ENCODE results near the gene SBK2. TPM values are rescaled to one million over a fixed set of nuclear protein-coding genes. Genes with fewer than 3 reads are reported as not detected.

Gene SBK2
- total RNA-seq, 1 experiment from 2014 or later = 3.5 TPM

DNA sequence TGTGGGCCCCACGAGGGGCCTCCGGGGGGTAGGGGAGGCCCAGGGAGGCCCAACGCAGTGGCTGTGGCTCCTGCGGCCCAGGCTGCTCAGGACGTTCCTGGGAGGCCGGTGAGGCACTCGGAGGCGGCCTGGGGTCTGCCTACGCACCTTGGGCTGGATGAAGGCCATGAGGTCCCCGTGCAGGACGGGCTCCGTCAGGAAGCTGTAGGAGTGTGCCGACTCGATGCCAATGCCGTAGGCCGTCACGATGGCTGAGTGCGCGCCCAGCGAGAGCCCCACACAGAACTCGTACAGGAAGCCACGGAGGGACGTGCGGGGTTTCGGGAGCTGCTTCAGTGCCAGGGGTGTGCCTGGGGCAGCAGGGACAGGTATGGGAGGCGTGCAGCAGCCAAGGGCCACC is 5.9 kb downstream of the SBK2 start:
- Histone ChIP-seq H3K79me2 (ENCODE audit: low read depth) (no peaks in the 10 kb centered on the region), H3K36me3 (ENCODE audit: low read depth) (no peaks in the 10 kb centered on the region), H3K9me2 (ENCODE audit: insufficient read depth) (no peaks in the 10 kb centered on the region), H3K27ac (no peak overlapping the region), H4K20me1 (ENCODE audit: insufficient read depth) (no peaks in the 10 kb centered on the region), H3K27me3 (ENCODE audit: insufficient read depth, low read depth) (no peaks in the 10 kb centered on the region), H3K4me2 (no peak overlapping the region), H3F3A (ENCODE audit: insufficient read depth, low read depth) (peaks cover 30% of the 10 kb centered on the region; the same call in 1 of the 2 replicates), H3K4me1 (replicated peaks; ENCODE audit: insufficient read depth) (peaks cover 9% of the 10 kb centered on the region), H3K4me3 (no peak overlapping the region), H3K9me3 (ENCODE audit: insufficient read depth, low read depth) (no peaks in the 10 kb centered on the region), H2AFZ (no peak overlapping the region)
- ChIA-PET POLR2A (ENCODE audit: unreplicated experiment) (no interaction called here), CTCF (no interaction called here)
- no peak for TF ChIP-seq EZH2 (IDR thresholded peaks at IDR 0.05; ENCODE audit: low read depth)
- TF ChIP-seq, protein P1, sequence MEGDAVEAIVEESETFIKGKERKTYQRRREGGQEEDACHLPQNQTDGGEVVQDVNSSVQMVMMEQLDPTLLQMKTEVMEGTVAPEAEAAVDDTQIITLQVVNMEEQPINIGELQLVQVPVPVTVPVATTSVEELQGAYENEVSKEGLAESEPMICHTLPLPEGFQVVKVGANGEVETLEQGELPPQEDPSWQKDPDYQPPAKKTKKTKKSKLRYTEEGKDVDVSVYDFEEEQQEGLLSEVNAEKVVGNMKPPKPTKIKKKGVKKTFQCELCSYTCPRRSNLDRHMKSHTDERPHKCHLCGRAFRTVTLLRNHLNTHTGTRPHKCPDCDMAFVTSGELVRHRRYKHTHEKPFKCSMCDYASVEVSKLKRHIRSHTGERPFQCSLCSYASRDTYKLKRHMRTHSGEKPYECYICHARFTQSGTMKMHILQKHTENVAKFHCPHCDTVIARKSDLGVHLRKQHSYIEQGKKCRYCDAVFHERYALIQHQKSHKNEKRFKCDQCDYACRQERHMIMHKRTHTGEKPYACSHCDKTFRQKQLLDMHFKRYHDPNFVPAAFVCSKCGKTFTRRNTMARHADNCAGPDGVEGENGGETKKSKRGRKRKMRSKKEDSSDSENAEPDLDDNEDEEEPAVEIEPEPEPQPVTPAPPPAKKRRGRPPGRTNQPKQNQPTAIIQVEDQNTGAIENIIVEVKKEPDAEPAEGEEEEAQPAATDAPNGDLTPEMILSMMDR (conservative IDR thresholded peaks at IDR 0.05) = no peak
- DNase-seq = no peak
- intact Hi-C loops (cut with micrococcal nuclease; ENCODE audit: unreplicated experiment) = no loop called here
- no TSS peak for BruUV-seq (replicated peaks)

- no TSS peak for BruUV-seq (replicated peaks)
- Histone ChIP-seq H3K27me3 (ENCODE audit: insufficient read depth, low read depth) (no peaks in the 10 kb centered on the region), H3K27ac (no peak overlapping the region), H3K36me3 (ENCODE audit: low read depth) (no peaks in the 10 kb centered on the region), H3K4me3 (no peak overlapping the region), H4K20me1 (ENCODE audit: insufficient read depth) (no peaks in the 10 kb centered on the region), H2AFZ (no peak overlapping the region), H3K9me2 (ENCODE audit: insufficient read depth) (no peaks in the 10 kb centered on the region), H3K9me3 (ENCODE audit: insufficient read depth, low read depth) (no peaks in the 10 kb centered on the region), H3K4me1 (replicated peaks; ENCODE audit: insufficient read depth) (peaks cover 12% of the 10 kb centered on the region), H3K79me2 (ENCODE audit: low read depth) (no peaks in the 10 kb centered on the region), H3K4me2 (no peak overlapping the region), H3F3A (ENCODE audit: insufficient read depth, low read depth) (peaks cover 22% of the 10 kb centered on the region; the same call in 1 of the 2 replicates)
- intact Hi-C loops (cut with micrococcal nuclease; ENCODE audit: unreplicated experiment) = no loop called here
- TF ChIP-seq, protein P1 (conservative IDR thresholded peaks at IDR 0.05) = no peak
- TF ChIP-seq EZH2 (IDR thresholded peaks at IDR 0.05; ENCODE audit: low read depth) = no peak
- no peak for DNase-seq
- POLR2A ChIA-PET (ENCODE audit: unreplicated experiment) = interaction anchor here (0.6 kb wide), 1 partner anchor 51 kb away, joined by 6 read pairs; the partner anchor contains the start of gene ZNF579
- CTCF ChIA-PET = no interaction called here
Measured at GRCh38 chr19:55529636-55530234, 7.2 kb downstream of the SBK2 start.

GRCh38 chr19:55528030-55528803 is 8.7 kb downstream of the SBK2 start:
- H3K27me3 ChIP-seq (ENCODE audit: insufficient read depth, low read depth) = no peaks in the 10 kb centered on the region
- H3K9me3 ChIP-seq (ENCODE audit: insufficient read depth, low read depth) = no peaks in the 10 kb centered on the region
- no peak overlapping the region for H3K27ac ChIP-seq
- ChIA-PET CTCF (no interaction called here), POLR2A (ENCODE audit: unreplicated experiment) (interaction anchor here (0.7 kb wide), 1 partner anchor 16 kb away, joined by 4 read pairs; no protein-coding TSS in a partner anchor)
- intact Hi-C loops (cut with micrococcal nuclease; ENCODE audit: unreplicated experiment) = no loop called here
- no peak overlapping the region for H3K4me2 ChIP-seq
- no peaks in the 10 kb centered on the region for H3K9me2 ChIP-seq (ENCODE audit: insufficient read depth)
- H4K20me1 ChIP-seq (ENCODE audit: insufficient read depth) = no peaks in the 10 kb centered on the region
- TF ChIP-seq EZH2 (IDR thresholded peaks at IDR 0.05; ENCODE audit: low read depth) = no peak
- TF ChIP-seq, protein P1 (conservative IDR thresholded peaks at IDR 0.05) = no peak
- peaks cover 12% of the 10 kb centered on the region for H3K4me1 ChIP-seq (replicated peaks; ENCODE audit: insufficient read depth)
- no peaks in the 10 kb centered on the region for H3K36me3 ChIP-seq (ENCODE audit: low read depth)
- H3F3A ChIP-seq (ENCODE audit: insufficient read depth, low read depth) = peaks cover 22% of the 10 kb centered on the region; the same call in 1 of the 2 replicates
- BruUV-seq (replicated peaks) = no TSS peak
- H3K79me2 ChIP-seq (ENCODE audit: low read depth) = no peaks in the 10 kb centered on the region
- no peak overlapping the region for H3K4me3 ChIP-seq
- no peak overlapping the region for H2AFZ ChIP-seq
- DNase-seq = no peak

Measured in PC-9 (cell line).